Lower lobe of right lung (tissue), 2 donors: ENCODE measurements around the gene XYLT2. TPM values are rescaled to one million over a fixed set of nuclear protein-coding genes. Genes with fewer than 3 reads are reported as not detected.

Source experiments
- ATAC-seq, 2 donors: fragments of 200-7000 bp; cut with Tn5 transposase; one replicate each; pipeline ENCODE4 v1.9.1; 2020 to 2022; ENCODE audit warnings: mild to moderate bottlenecking in 2 of 2, moderate library complexity in 2 of 2
- DNase-seq: peaks from one replicate; pipeline ENCODE4 v3.0.0-alpha.2; 2020
- H3K27ac ChIP-seq: fragments of 200-600 bp; one replicate; pipeline ENCODE4 v1.8.0; 2022
- H3K27me3 ChIP-seq: fragments of 200-600 bp; one replicate; pipeline ENCODE4 v1.8.0; 2022; ENCODE audit warnings: low read depth
- H3K36me3 ChIP-seq: fragments of 200-600 bp; one replicate; pipeline ENCODE4 v1.8.0; 2022; ENCODE audit warnings: mild to moderate bottlenecking
- H3K4me1 ChIP-seq: fragments of 200-600 bp; one replicate; pipeline ENCODE4 v1.8.0; 2022
- H3K4me3 ChIP-seq: fragments of 200-600 bp; one replicate; pipeline ENCODE4 v1.8.0; 2022; ENCODE audit warnings: mild to moderate bottlenecking
- H3K9me3 ChIP-seq: fragments of 200-600 bp; one replicate; pipeline ENCODE4 v1.8.0; 2022
- CTCF ChIP-seq: fragments of 200-600 bp; IDR thresholded peaks from one replicate; pipeline ENCODE4 v1.8.0; 2022; ENCODE audit warnings: antibody characterized with exemption, mild to moderate bottlenecking
- intact Hi-C: fragments of 100-400 bp; cut with DNase I; formaldehyde crosslinking; loops from one replicate; pipeline ENCODE4 v1.11.0; 2022
- total RNA-seq: library from RNA; stranded (reverse); fragmentation: NEBNext Ultra II Directional; extraction: Animal tissue kit (Norgen Biotek cat#: 25700); gene quantifications from one replicate; pipeline ENCODE4 v1.2.1, GENCODE V29; 2021
- donor health status: DM: no; HTN: yes; CAD: no; lungs with severe emphysema.

Gene XYLT2
- total RNA-seq, 1 donor from 2014 or later = 19.3 TPM

- H3K4me1 ChIP-seq = no peaks in the 10 kb centered on the region
- intact Hi-C loops = no loop called here
- H3K4me3 ChIP-seq = no peak overlapping the region
- no peaks in the 10 kb centered on the region for H3K9me3 ChIP-seq
- no peaks in the 10 kb centered on the region for H3K36me3 ChIP-seq
- peaks cover 5% of the 10 kb centered on the region for H3K27me3 ChIP-seq
- DNase-seq (no peak), ATAC-seq (no peak)
- no peak overlapping the region for H3K27ac ChIP-seq
- no peak for TF ChIP-seq CTCF
These were observed 8.0 kb upstream of the XYLT2 start for GRCh38 chr17:50337956-50338355.

- TF ChIP-seq CTCF = no peak
- DNase-seq (no peak), ATAC-seq (no peak)
- intact Hi-C loops = no loop called here
- H3K36me3 ChIP-seq = no peaks in the 10 kb centered on the region
- no peaks in the 10 kb centered on the region for H3K4me1 ChIP-seq
- no peak overlapping the region for H3K27ac ChIP-seq
- peaks cover 5% of the 10 kb centered on the region for H3K27me3 ChIP-seq
- H3K4me3 ChIP-seq = no peak overlapping the region
- H3K9me3 ChIP-seq = no peaks in the 10 kb centered on the region
These were observed 7.3 kb upstream of the XYLT2 start for GRCh38 chr17:50338645-50339044.

- intact Hi-C loops = no loop called here
- no peak for TF ChIP-seq CTCF
These were observed 6.5 kb upstream of the XYLT2 start for GRCh38 chr17:50339381-50339780.

GRCh38 chr17:50344731-50345365, 1.1 kb upstream of the XYLT2 start:
- intact Hi-C loops = no loop called here
- no peak for TF ChIP-seq CTCF
- peaks cover 21% of the 10 kb centered on the region for H3K4me1 ChIP-seq
- no peaks in the 10 kb centered on the region for H3K9me3 ChIP-seq
- DNase-seq = no peak
- H3K36me3 ChIP-seq = no peaks in the 10 kb centered on the region
- no peaks in the 10 kb centered on the region for H3K27me3 ChIP-seq
- H3K4me3 ChIP-seq = no peak overlapping the region
- H3K27ac ChIP-seq = no peak overlapping the region
- ATAC-seq = peak; percentile 0 to 4

More at GRCh38 chr17:50339381-50339780, 6.5 kb upstream of the XYLT2 start:
- H3K27me3 ChIP-seq = peaks cover 5% of the 10 kb centered on the region
- no peaks in the 10 kb centered on the region for H3K9me3 ChIP-seq
- DNase-seq = no peak
- H3K4me1 ChIP-seq = no peaks in the 10 kb centered on the region
- H3K36me3 ChIP-seq = no peaks in the 10 kb centered on the region
- no peak overlapping the region for H3K4me3 ChIP-seq
- no peak for ATAC-seq
- no peak overlapping the region for H3K27ac ChIP-seq

- DNase-seq (peak; percentile 73), ATAC-seq (peak; percentile 57 to 60)
These were observed 589 bp downstream of the XYLT2 start for GRCh38 chr17:50346313-50347116.

More at GRCh38 chr17:50346313-50347116, 589 bp downstream of the XYLT2 start:
- Histone ChIP-seq H3K27ac (peak overlapping the region; percentile 68), H3K9me3 (no peaks in the 10 kb centered on the region), H3K4me3 (peak overlapping the region; percentile 92), H3K4me1 (peaks cover 21% of the 10 kb centered on the region), H3K36me3 (no peaks in the 10 kb centered on the region), H3K27me3 (no peaks in the 10 kb centered on the region)
- intact Hi-C loops = no loop called here
- no peak for TF ChIP-seq CTCF
